SJSA1 (cell line): Measurements from ENCODE around the gene SPDYE3. TPM values are rescaled to one million over a fixed set of nuclear protein-coding genes. Genes with fewer than 3 reads are reported as not detected.
"Not testable (repeated sequence)": the region's sequence is repeated elsewhere in the genome, so short reads cannot be mapped to it uniquely, and the experiment has no call there.

Source experiments
- DNase-seq, 2 experiments: peaks; one replicate each; pipeline ENCODE4 v3.0.0-alpha.2; 2015 to 2020; ENCODE audit warnings: low spot score in 2 of 2, low read depth in 1 of 2
- H3K27ac ChIP-seq: fragments of 250-450 bp; sonication (Bioruptor Pico); 2 replicates; pipeline ENCODE4 v1.5.1; 2020; ENCODE audit warnings: mild to moderate bottlenecking, moderate library complexity
- H3K27me3 ChIP-seq: fragments of 250-450 bp; sonication (Bioruptor Pico); replicated peaks from 2 replicates; pipeline ENCODE4 v1.5.1; 2020; ENCODE audit warnings: mild to moderate bottlenecking, moderate library complexity
- H3K36me3 ChIP-seq: fragments of 250-450 bp; sonication (Bioruptor Pico); 2 replicates; pipeline ENCODE4 v1.5.1; 2020; ENCODE audit warnings: mild to moderate bottlenecking
- H3K4me1 ChIP-seq: fragments of 250-450 bp; sonication (Bioruptor Pico); replicated peaks from 2 replicates; pipeline ENCODE4 v1.6.1; 2021; ENCODE audit warnings: mild to moderate bottlenecking
- H3K4me3 ChIP-seq: fragments of 250-450 bp; sonication (Bioruptor Pico); 2 replicates; pipeline ENCODE4 v1.5.1; 2020; ENCODE audit warnings: mild to moderate bottlenecking
- H3K9me3 ChIP-seq: fragments of 250-450 bp; sonication (Bioruptor Pico); replicated peaks from 2 replicates; pipeline ENCODE4 v1.5.1; 2020; ENCODE audit warnings: mild to moderate bottlenecking
- total RNA-seq: library from RNA; depleted of rRNA; stranded (reverse); fragments of >200 nt; shearing (Covaris generic); gene quantifications from 2 replicates; pipeline ENCODE4 v1.2.3, GENCODE V29; 2014

The SPDYE3 gene
- total RNA-seq, 1 experiment from 2014 or later, result not detected

- H3K27ac ChIP-seq, H3K9me3 ChIP-seq, H3K4me3 ChIP-seq, H3K27me3 ChIP-seq, H3K4me1 ChIP-seq, H3K36me3 ChIP-seq, DNase-seq: not testable (repeated sequence)
These were observed 14.1 kb downstream of the SPDYE3 start for GRCh38 chr7:100321648-100322047.

DNA sequence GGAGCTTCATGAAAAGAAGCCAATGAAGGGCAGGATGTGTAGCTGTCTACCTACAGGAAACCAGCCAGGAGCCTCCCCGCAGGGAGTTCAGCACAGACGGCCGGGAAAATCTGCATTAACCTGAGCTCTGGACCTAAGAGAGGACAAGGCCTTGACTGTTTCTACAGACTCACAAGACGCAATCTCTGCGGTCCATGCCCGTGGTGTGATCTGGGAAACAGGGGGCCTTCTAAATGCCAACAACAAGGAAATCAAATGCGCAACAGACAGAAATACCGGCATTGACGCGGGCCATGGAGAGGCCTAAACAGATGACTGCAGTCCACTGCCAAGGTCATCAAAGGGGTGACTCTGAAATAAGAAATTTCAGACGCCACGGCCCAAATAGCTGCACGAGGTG, 16.7 kb downstream of the SPDYE3 start:
- H3K27ac ChIP-seq, H3K4me1 ChIP-seq, H3K36me3 ChIP-seq, H3K4me3 ChIP-seq, DNase-seq, H3K9me3 ChIP-seq, H3K27me3 ChIP-seq: not testable (repeated sequence)

- not testable (repeated sequence) for H3K4me3 ChIP-seq, H3K4me1 ChIP-seq, H3K27me3 ChIP-seq, H3K27ac ChIP-seq, H3K36me3 ChIP-seq, H3K9me3 ChIP-seq, DNase-seq
These were observed 18.2 kb downstream of the SPDYE3 start for GRCh38 chr7:100325671-100326070.

DNA sequence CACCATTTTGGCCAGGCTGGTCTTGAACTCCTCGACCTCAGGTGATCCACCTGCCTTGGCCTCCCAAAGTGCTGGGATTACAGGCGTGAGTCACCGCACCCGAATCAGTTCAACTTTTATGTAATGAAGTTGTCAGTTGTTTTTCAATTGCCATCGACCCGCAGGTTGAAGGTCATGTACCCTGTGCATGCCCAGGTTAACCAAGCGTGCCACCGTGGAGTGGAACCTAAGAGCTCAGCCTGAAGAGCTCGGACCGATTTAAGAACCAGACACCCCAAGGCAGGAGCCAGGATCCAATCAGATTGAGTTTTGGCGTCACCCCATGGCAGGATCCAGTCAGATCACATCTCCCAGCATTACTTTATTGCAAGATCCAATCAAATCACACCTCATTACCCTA, 19.4 kb downstream of the SPDYE3 start:
- H3K4me1 ChIP-seq, H3K36me3 ChIP-seq, H3K9me3 ChIP-seq: not testable (repeated sequence)

DNA sequence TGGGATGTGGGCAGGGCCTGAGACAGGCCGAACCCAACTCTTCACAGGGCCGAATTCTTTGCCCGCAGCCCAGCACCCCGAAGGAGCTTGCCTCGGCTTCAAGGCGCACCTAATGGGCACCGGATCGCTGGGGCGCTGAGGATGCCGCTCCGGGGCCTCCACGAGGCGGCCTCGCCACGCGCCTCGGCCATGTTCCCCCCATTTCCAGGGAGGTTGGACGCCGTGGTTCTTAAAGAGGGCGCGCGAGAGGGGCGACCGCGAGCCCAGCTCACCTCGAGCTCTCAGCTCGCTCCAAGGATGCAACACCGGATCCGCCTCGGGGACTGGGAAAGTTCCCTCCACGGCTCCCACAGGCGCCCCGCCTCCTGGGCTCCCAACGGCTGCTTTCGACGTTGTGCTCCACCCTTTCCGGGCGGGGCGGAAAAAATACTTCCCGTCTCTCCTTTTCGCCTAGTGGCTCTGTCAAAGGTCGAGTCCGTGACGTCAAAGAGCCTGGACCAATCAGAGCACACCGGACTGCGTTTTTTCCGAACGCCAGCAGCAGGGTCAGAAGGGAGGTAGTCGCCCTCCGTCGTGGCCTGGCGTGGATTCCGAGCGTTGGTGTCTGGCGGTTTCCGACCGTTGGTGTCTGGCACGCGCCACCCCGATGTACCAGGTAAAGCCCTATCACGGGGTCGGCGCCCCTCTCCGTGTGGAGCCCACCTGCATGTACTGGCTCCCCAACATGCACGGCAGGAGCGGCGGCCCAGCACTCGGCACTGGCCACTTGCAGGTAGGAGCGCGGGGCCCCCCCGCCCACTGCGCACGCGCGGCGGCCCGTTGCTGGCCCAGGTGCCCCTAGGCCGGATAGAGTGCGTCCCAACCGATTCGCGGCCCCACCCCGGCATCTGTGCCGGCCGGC, 28.3 kb downstream of the SPDYE3 start:
- Histone ChIP-seq H3K4me3 (peak overlapping the region; percentile 93), H3K27ac (peak overlapping the region; percentile 84), H3K36me3 (peaks cover 14% of the 10 kb centered on the region)
- H3K9me3 ChIP-seq, H3K4me1 ChIP-seq, H3K27me3 ChIP-seq: not testable (repeated sequence)
- DNase-seq, result peak; percentile 95 to 98

More for the DNA sequence above, 19.4 kb downstream of the SPDYE3 start:
- not testable (repeated sequence) for DNase-seq, H3K27me3 ChIP-seq, H3K27ac ChIP-seq, H3K4me3 ChIP-seq

DNA sequence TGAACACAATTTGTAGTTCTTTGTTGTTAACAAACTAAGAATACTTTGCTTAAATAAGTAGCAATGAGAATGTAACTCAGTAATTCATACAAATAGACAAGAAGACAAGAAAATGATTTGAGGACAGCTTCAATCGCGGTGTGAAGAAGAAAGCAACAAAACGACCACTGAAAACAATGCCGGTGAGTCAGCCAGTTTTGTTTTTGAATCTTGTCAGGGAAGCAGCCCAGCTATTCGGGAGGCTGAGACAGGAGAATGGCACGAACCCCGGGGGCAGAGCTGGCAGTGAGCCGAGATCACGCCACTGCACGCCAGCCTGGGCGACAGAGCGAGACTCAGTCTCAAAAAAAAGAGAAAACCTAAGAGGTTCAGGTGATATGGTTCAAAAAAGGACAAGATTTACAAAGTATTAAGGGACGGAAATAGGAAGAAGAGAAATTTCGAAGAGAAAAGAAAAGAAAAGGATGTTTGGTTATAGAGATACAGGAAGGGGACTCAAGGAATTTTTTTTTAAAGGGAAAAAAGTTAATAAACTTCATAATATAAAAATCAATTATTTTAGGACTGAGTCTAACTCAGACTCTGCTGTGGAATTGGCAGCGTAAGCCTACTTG, 30.7 kb downstream of the SPDYE3 start:
- H3K4me3 ChIP-seq, H3K27me3 ChIP-seq, H3K9me3 ChIP-seq, H3K4me1 ChIP-seq: not testable (repeated sequence)
- peak overlapping the region; percentile 58 for H3K27ac ChIP-seq
- peak; percentile 87 to 89 for DNase-seq
- peaks cover 22% of the 10 kb centered on the region for H3K36me3 ChIP-seq

DNA sequence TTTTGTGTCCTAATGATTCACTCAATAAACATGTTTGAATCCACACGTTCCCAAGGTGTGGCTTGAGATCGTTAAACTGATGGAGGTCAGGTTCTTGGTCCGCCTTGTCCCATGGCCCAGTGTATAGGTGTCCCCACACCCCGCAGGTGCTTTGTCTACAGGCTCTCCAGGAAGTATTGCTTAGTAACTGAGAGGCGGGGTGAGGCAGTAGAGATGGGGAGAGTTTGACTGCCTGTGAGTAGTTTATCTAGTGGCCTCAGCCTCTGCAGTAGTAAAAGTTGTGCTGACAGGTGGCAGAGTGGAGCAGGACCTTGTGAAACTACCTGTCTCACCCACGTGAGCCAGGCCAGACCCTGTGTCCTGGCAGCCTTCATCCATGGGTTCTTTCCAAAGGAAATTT, 33.8 kb downstream of the SPDYE3 start:
- H3K27me3 ChIP-seq, H3K27ac ChIP-seq, H3K4me3 ChIP-seq, H3K9me3 ChIP-seq, DNase-seq: not testable (repeated sequence)
- Histone ChIP-seq H3K36me3 (peaks cover 41% of the 10 kb centered on the region), H3K4me1 (peaks cover 21% of the 10 kb centered on the region)

- DNase-seq, result no peak
- Histone ChIP-seq H3K27me3 (no peaks in the 10 kb centered on the region), H3K27ac (no peak overlapping the region)
These were observed 35.3 kb downstream of the SPDYE3 start for GRCh38 chr7:100342765-100343164.

DNA sequence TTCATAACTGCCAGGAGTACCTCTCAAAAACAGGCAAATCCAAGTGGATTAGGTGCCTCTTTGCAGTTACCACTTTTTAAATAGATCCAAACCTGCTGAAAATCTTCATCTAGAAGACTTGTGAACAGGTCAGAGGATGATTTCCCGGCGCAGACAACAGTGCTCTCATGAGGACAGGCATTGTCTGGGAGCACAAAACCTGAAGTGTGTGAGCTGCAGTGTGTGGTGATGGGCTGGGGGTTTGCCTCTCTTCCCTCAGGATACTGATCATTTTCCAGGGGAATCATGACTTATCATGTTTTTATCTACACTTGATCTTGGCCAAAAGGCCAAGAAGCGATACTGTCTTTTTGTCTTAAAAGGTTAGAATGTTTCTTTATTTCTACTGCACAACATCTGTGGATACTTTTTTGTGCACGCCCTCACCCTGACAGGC, 36.6 kb downstream of the SPDYE3 start:
- not testable (repeated sequence) for H3K4me3 ChIP-seq, H3K27ac ChIP-seq, H3K9me3 ChIP-seq, DNase-seq, H3K27me3 ChIP-seq
- Histone ChIP-seq H3K36me3 (peaks cover 64% of the 10 kb centered on the region), H3K4me1 (peaks cover 16% of the 10 kb centered on the region)

More at GRCh38 chr7:100342765-100343164, 35.3 kb downstream of the SPDYE3 start:
- Histone ChIP-seq H3K36me3 (peaks cover 56% of the 10 kb centered on the region), H3K4me1 (peaks cover 17% of the 10 kb centered on the region), H3K4me3 (no peak overlapping the region), H3K9me3 (no peaks in the 10 kb centered on the region)

GRCh38 chr7:100344560-100345287, 37.2 kb downstream of the SPDYE3 start:
- peak overlapping the region; percentile 55 for H3K27ac ChIP-seq
- peaks cover 16% of the 10 kb centered on the region for H3K4me1 ChIP-seq
- H3K4me3 ChIP-seq, H3K9me3 ChIP-seq, H3K27me3 ChIP-seq: not testable (repeated sequence)
- peaks cover 64% of the 10 kb centered on the region for H3K36me3 ChIP-seq
- peak; percentile 69 to 70 for DNase-seq

DNA sequence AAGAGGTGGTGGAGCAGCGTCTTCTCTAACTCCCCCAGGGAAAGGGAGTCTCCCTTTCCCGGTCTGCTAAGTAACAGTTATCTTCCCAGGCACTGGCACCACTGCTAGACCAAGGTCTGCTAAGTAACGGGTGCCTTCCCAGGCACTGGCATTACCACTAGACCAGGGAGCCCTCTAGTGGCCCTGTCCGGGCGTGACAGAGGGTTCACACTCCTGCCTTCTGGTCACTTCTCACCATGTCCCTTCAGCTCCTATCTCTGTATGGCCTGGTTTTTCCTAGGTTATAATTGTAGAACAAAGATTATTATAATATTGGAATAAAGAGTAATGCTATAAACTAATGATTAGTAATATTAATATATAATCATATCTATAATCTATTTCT, 37.8 kb downstream of the SPDYE3 start:
- H3K4me1 ChIP-seq, result peaks cover 16% of the 10 kb centered on the region
- DNase-seq, result peak in 1 of 2 experiments; percentile 64
- H3K27ac ChIP-seq, H3K27me3 ChIP-seq, H3K9me3 ChIP-seq, H3K4me3 ChIP-seq: not testable (repeated sequence)
- H3K36me3 ChIP-seq, result peaks cover 68% of the 10 kb centered on the region

- no peak for DNase-seq
- Histone ChIP-seq H3K9me3 (no peaks in the 10 kb centered on the region), H3K27me3 (no peaks in the 10 kb centered on the region), H3K36me3 (peaks cover 79% of the 10 kb centered on the region), H3K27ac (no peak overlapping the region), H3K4me1 (peaks cover 16% of the 10 kb centered on the region), H3K4me3 (no peak overlapping the region)
These were observed 39.4 kb downstream of the SPDYE3 start for GRCh38 chr7:100346921-100347320.

- no peak overlapping the region for H3K27ac ChIP-seq
- H3K9me3 ChIP-seq, result no peaks in the 10 kb centered on the region
- peaks cover 12% of the 10 kb centered on the region for H3K4me1 ChIP-seq
- no peaks in the 10 kb centered on the region for H3K27me3 ChIP-seq
- no peak overlapping the region for H3K4me3 ChIP-seq
- H3K36me3 ChIP-seq, result peaks cover 79% of the 10 kb centered on the region
- no peak for DNase-seq
These were observed 41.3 kb downstream of the SPDYE3 start for GRCh38 chr7:100348805-100349204.

DNA sequence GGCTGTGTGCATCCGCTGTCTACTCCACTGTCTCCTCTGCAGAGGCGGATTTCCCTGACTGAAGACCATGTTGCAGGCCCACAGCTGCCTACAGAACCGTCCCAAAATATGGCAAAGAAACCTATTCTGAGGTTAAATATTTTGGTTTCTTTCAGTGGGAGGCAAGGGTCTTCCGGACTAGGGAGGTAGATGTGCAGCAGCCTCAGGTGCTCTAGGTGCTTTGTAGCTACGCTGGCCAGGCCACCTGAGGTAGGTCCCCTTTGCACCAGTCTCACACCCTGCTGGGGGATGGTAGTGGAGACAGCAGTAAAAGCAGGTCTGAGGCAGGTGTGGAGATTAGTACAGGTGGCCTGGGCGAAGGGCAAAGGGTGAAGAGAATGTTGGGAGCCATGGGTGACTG, 42.3 kb downstream of the SPDYE3 start:
- no peak overlapping the region for H3K4me3 ChIP-seq
- H3K27ac ChIP-seq, result no peak overlapping the region
- H3K27me3 ChIP-seq, result no peaks in the 10 kb centered on the region
- no peak for DNase-seq
- H3K9me3 ChIP-seq, result no peaks in the 10 kb centered on the region
- H3K36me3 ChIP-seq, result peaks cover 80% of the 10 kb centered on the region
- peaks cover 3% of the 10 kb centered on the region for H3K4me1 ChIP-seq
